ENCODE results near the gene HOXD1.

The HOXD1 gene

DNA sequence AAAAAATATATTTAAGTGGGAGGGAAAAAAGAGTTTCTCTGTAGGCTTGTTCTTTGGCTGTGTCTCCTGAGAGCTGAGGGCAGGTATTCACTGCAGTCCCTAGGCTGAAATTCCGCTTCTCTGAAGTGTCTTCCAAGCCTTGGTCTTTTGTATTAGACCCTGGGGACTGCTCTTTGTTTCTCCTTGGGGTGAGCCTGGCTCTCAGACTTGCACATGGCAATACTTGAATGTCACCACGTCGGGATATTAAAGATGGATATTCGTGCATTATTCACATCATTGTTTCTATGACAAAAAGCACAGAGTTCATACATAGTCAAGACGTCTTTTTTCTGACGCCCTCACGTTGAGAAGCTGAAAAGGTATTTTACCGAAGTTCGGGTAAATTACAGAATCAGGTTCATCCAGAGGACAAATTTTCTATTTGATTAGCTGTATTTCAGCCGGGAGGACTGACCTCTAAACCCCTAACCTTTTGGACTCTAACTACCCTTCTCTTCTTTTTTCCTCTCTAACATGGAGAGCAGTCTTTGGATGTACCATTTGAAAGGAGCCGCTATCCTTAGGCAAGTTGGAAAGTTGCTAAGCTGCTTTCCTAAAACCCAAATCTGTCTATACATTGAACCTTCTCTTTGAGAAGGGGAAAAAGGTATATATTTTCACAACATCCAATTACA lies 33.8 kb upstream of the HOXD1 start:
- DNase-seq = no peak

GRCh38 chr2:176155356-176156044 lies 33.0 kb upstream of the HOXD1 start:
- no peak for DNase-seq

DNA sequence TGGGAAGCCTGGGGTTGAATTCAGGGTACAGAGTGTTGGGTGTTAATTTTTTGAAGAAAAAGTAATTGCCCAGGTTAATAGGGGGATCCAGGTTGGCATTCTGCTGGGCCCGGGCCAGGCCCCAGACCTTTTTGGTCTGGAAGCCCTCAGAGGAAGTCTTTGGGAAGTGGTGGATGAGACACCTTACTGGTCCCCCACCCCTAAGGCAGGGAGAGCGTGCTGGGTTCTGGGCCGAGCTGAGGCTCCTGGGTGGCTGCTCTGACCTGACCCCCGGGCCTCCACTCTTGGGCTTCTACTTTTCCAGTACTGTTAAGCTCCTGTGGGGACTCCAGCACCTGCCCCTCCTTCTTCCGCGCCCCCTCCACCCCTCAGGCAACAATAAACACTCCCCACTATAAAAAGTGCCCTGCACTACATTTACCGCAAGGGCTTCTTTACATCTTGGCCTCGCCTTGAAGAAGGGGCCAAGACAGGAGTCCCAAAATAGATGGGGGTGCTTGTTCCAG lies 32.1 kb upstream of the HOXD1 start:
- no peak for DNase-seq

- DNase-seq = no peak
Measured at GRCh38 chr2:176156807-176157498, 31.5 kb upstream of the HOXD1 start, which contains the start of gene HOXD3. TSS of gene HOXD3 (plus strand) at chr2:176157307. CDS start at chr2:176169115, 11,808 bp downstream.

DNA sequence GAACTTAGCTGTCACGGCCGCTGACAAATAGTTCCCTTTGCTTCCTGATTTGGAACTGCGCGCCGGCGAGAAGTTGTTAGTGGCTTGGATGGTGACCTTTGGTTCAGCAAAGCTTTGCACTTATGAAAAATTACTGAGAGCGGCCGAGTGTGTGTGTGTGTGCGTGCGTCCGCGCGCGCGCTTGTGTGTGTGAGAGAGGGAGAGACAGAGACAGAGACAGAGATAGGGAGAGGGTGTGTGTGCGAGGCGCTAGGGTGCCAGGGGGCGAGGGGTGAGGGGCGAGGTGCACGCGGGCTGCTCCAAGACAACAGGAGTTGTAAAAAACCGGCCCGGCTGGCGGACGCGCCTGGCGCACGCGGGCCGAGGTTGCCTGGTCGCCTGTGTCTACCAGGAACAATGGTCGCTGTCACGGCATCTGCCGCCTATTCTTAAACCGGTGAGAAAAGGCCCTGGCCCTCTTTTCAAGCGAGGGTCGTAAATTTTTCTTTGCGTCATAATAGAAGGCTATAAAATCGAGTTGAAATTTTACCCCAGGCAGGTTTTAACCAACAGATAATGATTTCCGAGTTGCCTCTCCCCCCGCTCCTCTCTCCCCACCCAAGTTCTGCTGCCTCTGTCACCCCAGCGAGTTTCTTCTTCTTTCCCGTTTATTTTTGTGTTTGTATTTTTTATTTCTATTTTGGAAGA lies 30.8 kb upstream of the HOXD1 start:
- no peak for DNase-seq

DNA sequence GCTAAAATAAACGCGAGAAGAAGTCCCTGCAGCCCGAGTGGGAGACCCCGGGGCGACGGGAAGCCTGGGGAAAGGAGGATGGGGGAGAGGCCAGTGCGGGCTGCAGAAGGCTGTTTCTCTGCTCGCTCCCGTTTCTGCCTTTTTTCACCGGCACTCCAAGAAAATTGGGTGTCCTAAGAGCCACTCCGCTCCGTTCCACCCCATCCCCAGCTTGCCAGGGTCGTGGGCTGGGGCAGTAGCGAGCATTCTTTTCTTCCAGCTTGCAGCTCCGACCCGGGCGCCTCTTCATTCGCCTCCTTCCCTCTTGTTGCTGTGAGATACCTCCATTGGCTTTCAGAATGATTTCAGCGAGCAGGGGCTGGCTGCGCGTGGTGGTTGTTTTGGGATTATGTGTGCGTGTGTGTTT lies 30.3 kb upstream of the HOXD1 start:
- DNase-seq = no peak

GRCh38 chr2:176158855-176159662 lies 29.4 kb upstream of the HOXD1 start:
- no peak for DNase-seq

DNA sequence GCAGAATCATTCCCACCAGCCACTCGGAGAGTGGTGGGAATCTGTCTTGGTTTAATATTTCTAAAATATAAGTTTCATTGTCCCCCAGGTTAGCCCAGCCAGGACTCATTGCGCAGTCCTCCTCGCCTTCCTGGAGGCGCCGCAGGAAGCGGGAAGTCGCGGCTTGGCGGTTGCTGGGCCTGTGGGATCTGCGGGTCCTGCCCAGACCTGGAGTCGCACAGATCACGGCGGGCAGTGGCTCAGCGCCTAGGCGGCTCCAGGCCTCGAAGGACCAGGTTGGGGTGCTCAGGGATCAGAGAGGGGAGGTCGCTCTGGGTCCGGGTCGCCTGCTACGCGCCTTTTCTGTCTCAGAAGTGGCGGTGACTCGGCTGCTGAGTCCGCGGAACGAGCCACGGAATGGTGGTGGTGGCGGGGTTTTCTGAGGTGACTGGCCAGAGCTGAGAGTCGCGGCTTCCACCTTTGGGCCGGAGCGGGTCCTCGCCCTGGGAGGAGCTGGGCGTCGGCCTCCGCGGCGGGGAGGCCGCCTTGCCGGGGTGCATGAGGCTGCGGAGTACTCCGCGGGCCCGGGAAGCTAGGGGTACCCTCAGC lies 28.7 kb upstream of the HOXD1 start:
- no peak for DNase-seq

GRCh38 chr2:176160251-176160985 lies 28.1 kb upstream of the HOXD1 start:
- no peak for DNase-seq

- no peak for DNase-seq
Measured at GRCh38 chr2:176160986-176161824, 27.3 kb upstream of the HOXD1 start.

GRCh38 chr2:176161825-176162626 lies 26.4 kb upstream of the HOXD1 start:
- DNase-seq = no peak

- DNase-seq = no peak
Measured at GRCh38 chr2:176162911-176163671, 25.4 kb upstream of the HOXD1 start.

- no peak for DNase-seq
Measured at GRCh38 chr2:176163672-176164056, 24.8 kb upstream of the HOXD1 start.

DNA sequence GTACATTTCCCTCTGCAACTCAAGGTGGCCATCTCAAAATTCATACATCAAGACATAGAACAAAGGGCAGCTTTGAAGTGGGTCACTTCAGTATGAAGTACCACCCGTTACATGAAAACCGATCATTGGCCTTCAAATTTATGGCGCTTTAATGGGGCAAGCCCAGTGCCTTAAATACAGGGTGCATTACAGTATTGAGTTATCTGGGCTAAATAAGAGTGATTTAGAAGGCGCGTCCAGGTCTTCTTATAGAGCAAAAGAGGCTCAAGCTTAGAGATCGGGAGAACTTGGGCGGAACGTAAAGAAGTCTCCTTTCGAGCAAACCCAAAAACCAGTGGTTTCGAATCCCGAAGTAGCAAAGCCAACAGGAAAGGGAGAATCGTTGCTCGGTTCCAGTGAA lies 24.3 kb upstream of the HOXD1 start:
- DNase-seq = no peak

DNA sequence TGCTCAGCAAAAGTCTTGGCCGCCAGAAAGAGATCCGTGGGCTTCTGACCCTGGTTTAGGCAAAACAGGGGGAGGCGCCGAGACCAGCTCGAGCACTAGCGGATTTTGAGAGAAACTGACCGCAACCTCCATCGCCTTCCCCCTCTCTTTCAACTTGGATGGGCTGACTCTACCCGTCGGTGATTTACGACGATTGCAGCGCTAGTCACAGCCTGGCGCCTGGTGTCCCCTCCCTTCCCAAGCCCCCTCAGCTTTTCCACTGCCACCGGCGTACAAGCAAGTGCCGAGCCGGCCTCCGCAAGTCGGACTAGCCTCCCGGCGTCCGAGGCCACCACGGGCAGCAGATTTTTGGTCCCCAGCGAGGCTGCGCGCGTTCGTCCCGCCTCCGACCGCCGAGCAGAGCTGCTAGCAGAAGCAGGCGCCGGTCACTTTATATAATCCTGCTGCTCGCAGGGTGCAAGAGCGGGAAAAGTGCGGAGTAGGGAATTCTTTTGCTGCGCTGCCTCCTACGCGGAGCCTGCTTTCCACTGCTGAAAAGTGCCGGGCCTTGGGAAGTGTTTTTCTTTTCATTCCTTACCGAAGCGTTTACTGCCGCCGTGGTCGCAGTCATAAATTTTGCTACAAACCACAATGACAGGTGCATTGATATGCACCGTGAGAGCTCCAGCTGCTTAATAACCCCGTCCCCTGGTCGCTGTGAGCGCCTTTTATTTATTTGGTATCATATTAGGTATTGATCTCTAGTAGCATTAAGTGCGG lies 23.7 kb upstream of the HOXD1 start:
- DNase-seq = no peak

GRCh38 chr2:176165370-176166050 lies 23.0 kb upstream of the HOXD1 start:
- DNase-seq = no peak

- no peak for DNase-seq
Measured at GRCh38 chr2:176166272-176166671, 22.2 kb upstream of the HOXD1 start.
